Measurements from ENCODE around the gene BSX. TPM values are rescaled to one million over a fixed set of nuclear protein-coding genes. Genes with fewer than 3 reads are reported as not detected.

BSX gene
- total and polyA plus RNA-seq, 5 experiments from 2014 or later: not detected

- peaks cover 0 to 12% (median 0%) of the 10 kb centered on the region in 9 donors for H3K9me3 Mint-ChIP-seq
- peak overlapping the region in 6 of 10 donors; percentile 6 to 56 (median 34) for H3K4me3 Mint-ChIP-seq
- ATAC-seq: no peak
- POLR2A ChIA-PET: no interaction called here
- H3K27ac Mint-ChIP-seq: no peak overlapping the region
- peaks cover 62 to 89% (median 85%) of the 10 kb centered on the region in 5 donors for H3K27me3 Mint-ChIP-seq
- no peak for DNase-seq
- peaks cover 0 to 15% (median 6%) of the 10 kb centered on the region in 3 donors for H3K36me3 Mint-ChIP-seq
- peaks cover 24 to 69% (median 47%) of the 10 kb centered on the region in 4 donors for H3K4me1 Mint-ChIP-seq
Observed at GRCh38 chr11:122979815-122980595, 1.6 kb downstream of the BSX start.

GRCh38 chr11:122979103-122979814 is 2.4 kb downstream of the BSX start:
- no peak for ATAC-seq
- POLR2A ChIA-PET: interaction anchor here (0.7 kb wide), 1 partner anchor 14 kb away, joined by 4 read pairs; no protein-coding TSS in a partner anchor
- Mint-ChIP-seq H3K9me3 (peaks cover 0 to 12% (median 0%) of the 10 kb centered on the region in 9 donors), H3K27me3 (peaks cover 67 to 96% (median 86%) of the 10 kb centered on the region in 5 donors), H3K27ac (no peak overlapping the region), H3K36me3 (peaks cover 0 to 15% (median 6%) of the 10 kb centered on the region in 3 donors), H3K4me3 (peak overlapping the region in 5 of 10 donors; percentile 6 to 56 (median 43)), H3K4me1 (peaks cover 24 to 69% (median 45%) of the 10 kb centered on the region in 4 donors)
- no peak for DNase-seq

- Mint-ChIP-seq H3K27ac (peak overlapping the region in 1 of 10 donors; percentile 16), H3K36me3 (peaks cover 0 to 15% (median 6%) of the 10 kb centered on the region in 3 donors), H3K9me3 (peaks cover 0 to 12% (median 0%) of the 10 kb centered on the region in 9 donors), H3K4me1 (peaks cover 21 to 63% (median 38%) of the 10 kb centered on the region in 4 donors), H3K27me3 (peaks cover 70 to 100% (median 86%) of the 10 kb centered on the region in 5 donors), H3K4me3 (peak overlapping the region in 6 of 10 donors; percentile 7 to 63 (median 43))
- POLR2A ChIA-PET: no interaction called here
- ATAC-seq: no peak
- DNase-seq: no peak
Observed at GRCh38 chr11:122978299-122978620, 3.4 kb downstream of the BSX start.

- Mint-ChIP-seq H3K9me3 (peaks cover 0 to 12% (median 0%) of the 10 kb centered on the region in 9 donors), H3K4me1 (peaks cover 20 to 58% (median 33%) of the 10 kb centered on the region in 4 donors), H3K4me3 (peak overlapping the region in 7 of 10 donors; percentile 6 to 63 (median 37)), H3K36me3 (peaks cover 0 to 15% (median 6%) of the 10 kb centered on the region in 3 donors), H3K27ac (peak overlapping the region in 1 of 10 donors; percentile 61), H3K27me3 (peaks cover 69 to 100% (median 80%) of the 10 kb centered on the region in 5 donors)
- ATAC-seq (no peak), DNase-seq (no peak)
- POLR2A ChIA-PET: no interaction called here
Observed at GRCh38 chr11:122977470-122978298, 4.0 kb downstream of the BSX start.

GRCh38 chr11:122976734-122977469 is 4.7 kb downstream of the BSX start:
- H3K27me3 Mint-ChIP-seq: peaks cover 68 to 94% (median 77%) of the 10 kb centered on the region in 5 donors
- no peak overlapping the region for H3K27ac Mint-ChIP-seq
- H3K36me3 Mint-ChIP-seq: peaks cover 0 to 13% (median 6%) of the 10 kb centered on the region in 3 donors
- no peak for ATAC-seq
- no peak for DNase-seq
- peak overlapping the region in 8 of 10 donors; percentile 32 to 73 (median 55) for H3K4me3 Mint-ChIP-seq
- H3K9me3 Mint-ChIP-seq: peaks cover 0 to 8% (median 0%) of the 10 kb centered on the region in 9 donors
- POLR2A ChIA-PET: no interaction called here
- H3K4me1 Mint-ChIP-seq: peaks cover 20 to 54% (median 33%) of the 10 kb centered on the region in 4 donors

- Mint-ChIP-seq H3K36me3 (peaks cover 0 to 11% (median 6%) of the 10 kb centered on the region in 3 donors), H3K4me1 (peaks cover 16 to 47% (median 31%) of the 10 kb centered on the region in 4 donors), H3K27me3 (peaks cover 62 to 87% (median 75%) of the 10 kb centered on the region in 5 donors), H3K27ac (no peak overlapping the region), H3K4me3 (peak overlapping the region in 5 of 10 donors; percentile 54 to 73 (median 62)), H3K9me3 (peaks cover 0 to 8% (median 0%) of the 10 kb centered on the region in 9 donors)
- DNase-seq (no peak), ATAC-seq (no peak)
- POLR2A ChIA-PET: no interaction called here
Observed at GRCh38 chr11:122976061-122976733, 5.4 kb downstream of the BSX start.

GRCh38 chr11:122963961-122964360 is 17.7 kb downstream of the BSX start:
- DNase-seq (no peak), ATAC-seq (no peak)
- POLR2A ChIA-PET: interaction anchor here (0.6 kb wide), 2 partner anchors 91 to 154 kb away, joined by 3 to 5 read pairs; no protein-coding TSS in a partner anchor
- peaks cover 20 to 40% (median 30%) of the 10 kb centered on the region in 5 donors for H3K27me3 Mint-ChIP-seq
- no peak overlapping the region for H3K4me3 Mint-ChIP-seq
- peaks cover 0 to 13% (median 4%) of the 10 kb centered on the region in 9 donors for H3K9me3 Mint-ChIP-seq
- no peak overlapping the region for H3K27ac Mint-ChIP-seq
- H3K36me3 Mint-ChIP-seq: peaks cover 3 to 12% (median 12%) of the 10 kb centered on the region in 3 donors
- no peaks in the 10 kb centered on the region for H3K4me1 Mint-ChIP-seq

GRCh38 chr11:122954455-122954854 is 27.2 kb downstream of the BSX start:
- Mint-ChIP-seq H3K36me3 (peaks cover 0 to 23% (median 12%) of the 10 kb centered on the region in 3 donors), H3K27ac (no peak overlapping the region), H3K27me3 (no peaks in the 10 kb centered on the region), H3K9me3 (no peaks in the 10 kb centered on the region), H3K4me3 (no peak overlapping the region), H3K4me1 (peaks cover 0 to 1% (median 0%) of the 10 kb centered on the region in 4 donors)
- ATAC-seq (no peak), DNase-seq (no peak)
- POLR2A ChIA-PET: no interaction called here

GRCh38 chr11:122951211-122951610 is 30.4 kb downstream of the BSX start:
- H3K36me3 Mint-ChIP-seq: peaks cover 9 to 29% (median 29%) of the 10 kb centered on the region in 3 donors
- no peak overlapping the region for H3K4me3 Mint-ChIP-seq
- no peak for ATAC-seq
- POLR2A ChIA-PET: no interaction called here
- no peaks in the 10 kb centered on the region for H3K9me3 Mint-ChIP-seq
- DNase-seq: no peak
- H3K27me3 Mint-ChIP-seq: no peaks in the 10 kb centered on the region
- H3K4me1 Mint-ChIP-seq: peaks cover 0 to 10% (median 4%) of the 10 kb centered on the region in 4 donors
- H3K27ac Mint-ChIP-seq: no peak overlapping the region

GRCh38 chr11:122938557-122938956 is 43.1 kb downstream of the BSX start:
- Mint-ChIP-seq H3K27ac (no peak overlapping the region), H3K4me3 (no peak overlapping the region), H3K27me3 (no peaks in the 10 kb centered on the region), H3K4me1 (no peaks in the 10 kb centered on the region), H3K36me3 (peaks cover 4 to 12% (median 6%) of the 10 kb centered on the region in 3 donors), H3K9me3 (peaks cover 0 to 2% (median 0%) of the 10 kb centered on the region in 9 donors)
- ATAC-seq (no peak), DNase-seq (no peak)
- POLR2A ChIA-PET: no interaction called here

GRCh38 chr11:122937983-122938382 is 43.7 kb downstream of the BSX start:
- Mint-ChIP-seq H3K4me1 (no peaks in the 10 kb centered on the region), H3K27ac (no peak overlapping the region), H3K36me3 (peaks cover 4 to 12% (median 6%) of the 10 kb centered on the region in 3 donors), H3K27me3 (no peaks in the 10 kb centered on the region), H3K4me3 (no peak overlapping the region), H3K9me3 (peaks cover 0 to 2% (median 0%) of the 10 kb centered on the region in 9 donors)
- ATAC-seq (no peak), DNase-seq (no peak)
- POLR2A ChIA-PET: no interaction called here

All from naive thymus-derived CD8-positive, alpha-beta T cell (primary cell).